Measurements from ENCODE around the gene FMN2.

The FMN2 gene

GRCh38 chr1:240426051-240426450 is 334.4 kb downstream of the FMN2 start:
- no peak overlapping the region for H3K9ac ChIP-seq
- no peak for TF ChIP-seq CTCF (IDR thresholded peaks at IDR 0.05)
- H3K4me1 ChIP-seq, result no peaks in the 10 kb centered on the region
- H3K27me3 ChIP-seq (ENCODE audit: control insufficient read depth, insufficient read depth, low read length), result no peaks in the 10 kb centered on the region
- H3K4me2 ChIP-seq (ENCODE audit: low read length), result no peak overlapping the region
- H3K9me3 ChIP-seq (ENCODE audit: control insufficient read depth, low read length), result no peaks in the 10 kb centered on the region
- H3K4me3 ChIP-seq (ENCODE audit: low read depth, low read length), result no peak overlapping the region
- no peak overlapping the region for H2AFZ ChIP-seq
- no peaks in the 10 kb centered on the region for H3K79me2 ChIP-seq
- H3K36me3 ChIP-seq (ENCODE audit: control insufficient read depth, insufficient read depth, low read length), result no peaks in the 10 kb centered on the region
- no peak overlapping the region for H3K27ac ChIP-seq

GRCh38 chr1:240435996-240436566 is 344.4 kb downstream of the FMN2 start:
- no peak overlapping the region for H2AFZ ChIP-seq
- no peaks in the 10 kb centered on the region for H3K27me3 ChIP-seq (ENCODE audit: control insufficient read depth, insufficient read depth, low read length)
- H3K4me1 ChIP-seq, result no peaks in the 10 kb centered on the region
- H3K4me3 ChIP-seq (ENCODE audit: low read depth, low read length), result no peak overlapping the region
- no peak overlapping the region for H3K9ac ChIP-seq
- H3K36me3 ChIP-seq (ENCODE audit: control insufficient read depth, insufficient read depth, low read length), result no peaks in the 10 kb centered on the region
- no peak overlapping the region for H3K4me2 ChIP-seq (ENCODE audit: low read length)
- TF ChIP-seq CTCF (IDR thresholded peaks at IDR 0.05), result no peak
- H3K9me3 ChIP-seq (ENCODE audit: control insufficient read depth, low read length), result no peaks in the 10 kb centered on the region
- H3K27ac ChIP-seq, result no peak overlapping the region
- no peaks in the 10 kb centered on the region for H3K79me2 ChIP-seq

DNA sequence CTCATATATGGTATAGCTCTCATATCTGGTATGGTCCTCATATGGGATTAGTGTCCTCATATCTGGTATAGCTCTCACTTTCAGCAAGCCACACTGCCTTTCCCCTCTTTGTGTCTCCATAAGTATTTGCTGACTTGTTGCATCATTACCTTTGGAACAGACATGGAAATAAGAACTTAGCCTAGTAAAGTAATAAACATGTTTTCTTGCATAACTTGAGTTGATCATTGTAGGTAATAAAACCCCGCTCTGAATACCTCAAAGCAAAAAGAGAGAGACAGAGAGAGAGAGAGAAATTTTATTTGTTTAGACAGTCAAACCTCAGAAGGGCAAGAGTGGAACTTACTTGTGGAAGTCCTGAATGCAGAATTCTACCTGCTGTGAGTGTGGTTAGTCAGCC is 350.0 kb downstream of the FMN2 start:
- Histone ChIP-seq H3K79me2 (no peaks in the 10 kb centered on the region), H2AFZ (no peak overlapping the region), H3K27ac (no peak overlapping the region), H3K9ac (no peak overlapping the region), H3K36me3 (ENCODE audit: control insufficient read depth, insufficient read depth, low read length) (no peaks in the 10 kb centered on the region), H3K9me3 (ENCODE audit: control insufficient read depth, low read length) (no peaks in the 10 kb centered on the region), H3K4me2 (ENCODE audit: low read length) (no peak overlapping the region), H3K4me1 (no peaks in the 10 kb centered on the region), H3K27me3 (ENCODE audit: control insufficient read depth, insufficient read depth, low read length) (no peaks in the 10 kb centered on the region), H3K4me3 (ENCODE audit: low read depth, low read length) (no peak overlapping the region)
- TF ChIP-seq CTCF (IDR thresholded peaks at IDR 0.05), result no peak

DNA sequence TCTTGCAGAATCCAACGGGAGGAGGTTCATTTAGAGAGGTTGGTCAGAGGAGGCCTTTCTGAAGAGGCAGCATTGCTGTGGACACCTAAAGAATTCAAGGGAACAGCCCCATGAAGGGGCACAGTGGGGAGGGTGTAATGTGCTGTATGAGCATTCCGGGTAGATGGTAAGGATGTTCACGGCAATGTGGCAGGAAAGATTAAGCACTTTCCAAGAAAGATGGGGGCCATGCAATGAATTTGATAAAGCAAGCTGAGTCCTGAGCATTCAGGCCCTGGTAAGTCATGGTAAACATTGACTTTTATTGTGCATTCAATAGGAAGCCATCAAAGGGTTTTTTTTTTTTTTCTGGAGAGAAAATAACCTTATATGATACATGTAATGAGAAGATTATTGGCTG is 353.7 kb downstream of the FMN2 start:
- H3K9ac ChIP-seq, result no peak overlapping the region
- H3K36me3 ChIP-seq (ENCODE audit: control insufficient read depth, insufficient read depth, low read length), result no peaks in the 10 kb centered on the region
- H2AFZ ChIP-seq, result no peak overlapping the region
- no peak overlapping the region for H3K27ac ChIP-seq
- H3K4me2 ChIP-seq (ENCODE audit: low read length), result no peak overlapping the region
- H3K9me3 ChIP-seq (ENCODE audit: control insufficient read depth, low read length), result no peaks in the 10 kb centered on the region
- H3K27me3 ChIP-seq (ENCODE audit: control insufficient read depth, insufficient read depth, low read length), result no peaks in the 10 kb centered on the region
- H3K4me3 ChIP-seq (ENCODE audit: low read depth, low read length), result no peak overlapping the region
- H3K79me2 ChIP-seq, result no peaks in the 10 kb centered on the region
- no peaks in the 10 kb centered on the region for H3K4me1 ChIP-seq
- no peak for TF ChIP-seq CTCF (IDR thresholded peaks at IDR 0.05)

- Histone ChIP-seq H3K27ac (no peak overlapping the region), H2AFZ (no peak overlapping the region), H3K79me2 (no peaks in the 10 kb centered on the region), H3K9ac (no peak overlapping the region), H3K4me2 (ENCODE audit: low read length) (no peak overlapping the region), H3K4me3 (ENCODE audit: low read depth, low read length) (no peak overlapping the region), H3K9me3 (ENCODE audit: control insufficient read depth, low read length) (no peaks in the 10 kb centered on the region), H3K36me3 (ENCODE audit: control insufficient read depth, insufficient read depth, low read length) (no peaks in the 10 kb centered on the region), H3K4me1 (no peaks in the 10 kb centered on the region), H3K27me3 (ENCODE audit: control insufficient read depth, insufficient read depth, low read length) (no peaks in the 10 kb centered on the region)
- TF ChIP-seq CTCF (IDR thresholded peaks at IDR 0.05), result peak; percentile 32
Observed at GRCh38 chr1:240455228-240455821, 363.6 kb downstream of the FMN2 start.
